ENCODE results near the gene IQSEC3.

GRCh38 chr12:157644-158043 lies 91.1 kb downstream of the IQSEC3 start:
- no peak for TF ChIP-seq POLR2A (IDR thresholded peaks at IDR 0.05)
- TF ChIP-seq, protein P1, sequence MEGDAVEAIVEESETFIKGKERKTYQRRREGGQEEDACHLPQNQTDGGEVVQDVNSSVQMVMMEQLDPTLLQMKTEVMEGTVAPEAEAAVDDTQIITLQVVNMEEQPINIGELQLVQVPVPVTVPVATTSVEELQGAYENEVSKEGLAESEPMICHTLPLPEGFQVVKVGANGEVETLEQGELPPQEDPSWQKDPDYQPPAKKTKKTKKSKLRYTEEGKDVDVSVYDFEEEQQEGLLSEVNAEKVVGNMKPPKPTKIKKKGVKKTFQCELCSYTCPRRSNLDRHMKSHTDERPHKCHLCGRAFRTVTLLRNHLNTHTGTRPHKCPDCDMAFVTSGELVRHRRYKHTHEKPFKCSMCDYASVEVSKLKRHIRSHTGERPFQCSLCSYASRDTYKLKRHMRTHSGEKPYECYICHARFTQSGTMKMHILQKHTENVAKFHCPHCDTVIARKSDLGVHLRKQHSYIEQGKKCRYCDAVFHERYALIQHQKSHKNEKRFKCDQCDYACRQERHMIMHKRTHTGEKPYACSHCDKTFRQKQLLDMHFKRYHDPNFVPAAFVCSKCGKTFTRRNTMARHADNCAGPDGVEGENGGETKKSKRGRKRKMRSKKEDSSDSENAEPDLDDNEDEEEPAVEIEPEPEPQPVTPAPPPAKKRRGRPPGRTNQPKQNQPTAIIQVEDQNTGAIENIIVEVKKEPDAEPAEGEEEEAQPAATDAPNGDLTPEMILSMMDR (IDR thresholded peaks at IDR 0.05) = no peak

Data from heart left ventricle (tissue), 13 donors.